HG03108 (cell line): ENCODE measurements around the gene HOXA11.

Experiments
- ATAC-seq: cut with Tn5 transposase; IDR thresholded peaks from one replicate; pipeline ENCODE4 v1.9.1; 2021; ENCODE audit warnings: moderate library complexity; ENCODE audit not compliant: unreplicated experiment

HOXA11 gene

DNA sequence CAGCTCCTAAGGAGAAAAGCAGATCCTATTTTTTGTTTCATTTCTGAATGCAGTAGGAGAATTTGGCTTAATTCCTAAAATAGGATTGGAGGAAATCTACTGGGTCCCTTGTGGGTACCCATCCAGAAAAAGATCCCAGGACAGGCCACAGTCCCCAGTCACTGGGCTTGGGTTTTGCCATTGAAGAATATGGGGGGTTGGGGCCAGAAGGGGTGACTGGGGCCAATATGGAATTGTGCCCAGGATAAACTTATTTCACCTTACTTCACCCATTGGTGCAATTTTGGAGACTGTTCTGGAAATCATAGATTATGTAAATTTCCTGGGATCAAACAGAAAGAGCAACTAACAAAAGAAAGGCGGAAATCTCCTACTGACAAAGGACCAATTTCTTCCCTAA is 46.6 kb downstream of the HOXA11 start:
- no peak for ATAC-seq

DNA sequence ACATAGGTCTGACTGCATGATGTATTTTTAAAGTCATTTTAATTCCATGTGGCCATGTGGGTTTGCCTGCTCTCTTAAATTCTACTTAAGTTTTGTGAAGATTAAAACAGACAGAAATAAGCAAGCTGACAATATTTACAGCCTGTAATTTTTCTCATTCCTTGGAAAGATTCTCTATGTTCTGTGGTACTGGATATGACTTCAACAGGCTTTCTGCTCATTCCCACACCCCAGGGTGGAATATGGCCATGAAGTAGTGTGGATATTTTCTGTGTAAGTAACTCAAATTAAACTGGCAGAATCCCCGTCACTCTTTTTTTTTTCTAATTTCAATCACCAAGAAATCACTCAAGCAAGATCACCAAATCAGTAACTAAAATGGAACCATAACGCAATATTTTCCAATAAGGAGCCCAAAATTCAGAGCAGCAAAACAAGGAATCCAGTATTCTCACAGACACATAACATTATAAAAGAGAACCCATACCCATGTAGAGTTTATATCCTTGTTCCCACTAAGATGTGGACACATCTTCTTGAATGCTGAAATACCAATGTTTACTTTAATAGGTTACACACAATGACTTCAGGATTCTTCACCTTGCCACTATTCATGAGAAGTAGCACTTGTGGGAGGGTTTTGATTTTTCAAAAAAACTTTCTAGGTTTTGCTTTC is 47.3 kb downstream of the HOXA11 start:
- ATAC-seq, result no peak

DNA sequence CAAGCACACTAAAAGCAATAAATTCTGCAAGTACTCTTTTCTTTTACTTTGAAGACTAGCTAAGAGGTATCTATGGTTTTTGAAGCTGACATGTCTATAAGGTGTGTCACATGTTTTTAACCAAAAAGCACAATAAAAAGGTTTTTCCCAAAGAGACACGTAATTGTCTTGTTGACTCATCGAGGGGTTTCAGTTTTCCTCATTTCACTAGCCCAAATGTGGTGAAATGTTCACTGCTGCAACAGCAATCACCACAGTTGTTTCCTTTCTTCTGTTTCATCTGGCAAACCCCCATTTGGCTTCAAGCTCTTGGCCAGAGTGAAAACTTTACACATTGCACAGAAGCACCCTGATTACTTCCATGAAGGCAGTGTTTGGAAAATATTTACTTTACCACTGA is 50.6 kb downstream of the HOXA11 start:
- peak; percentile 49 for ATAC-seq

DNA sequence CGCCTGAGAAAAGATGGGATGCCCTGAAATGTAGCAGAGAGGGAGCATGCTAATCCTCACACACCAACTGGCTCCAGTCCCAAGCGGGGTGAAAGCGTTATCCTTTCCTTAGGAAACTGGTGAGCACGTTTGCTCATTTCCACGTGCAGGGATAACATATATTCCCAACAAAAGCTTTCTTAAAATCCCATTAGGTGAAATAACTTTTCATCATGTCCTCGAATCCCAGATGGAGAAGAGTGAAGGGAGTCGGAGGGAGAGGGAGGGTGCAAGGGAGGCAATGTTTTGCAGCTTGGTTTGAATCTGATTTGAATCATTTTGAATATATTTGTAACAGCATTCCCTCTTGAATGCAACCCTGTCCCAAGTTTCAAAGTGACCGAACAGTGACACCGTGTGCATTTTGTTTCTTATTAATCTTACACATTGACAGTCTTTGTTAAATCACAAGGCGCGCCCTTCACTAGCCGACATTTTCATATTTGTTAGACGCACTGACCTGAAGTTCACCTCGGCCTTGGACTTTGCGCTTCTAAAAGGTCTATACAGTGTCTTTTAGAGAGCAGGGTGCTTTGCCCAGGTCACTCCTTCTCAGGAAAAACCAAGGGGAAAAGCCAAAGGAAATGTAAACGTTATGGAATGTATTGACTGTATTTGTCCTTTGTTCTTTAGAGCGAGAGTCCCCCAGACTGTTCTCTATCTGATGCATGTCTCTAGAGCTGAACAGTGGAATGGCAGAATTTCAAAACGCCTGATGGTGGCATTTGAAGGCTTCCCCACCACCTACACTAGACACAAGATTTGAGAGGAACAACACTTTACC is 51.4 kb downstream of the HOXA11 start:
- no peak for ATAC-seq

DNA sequence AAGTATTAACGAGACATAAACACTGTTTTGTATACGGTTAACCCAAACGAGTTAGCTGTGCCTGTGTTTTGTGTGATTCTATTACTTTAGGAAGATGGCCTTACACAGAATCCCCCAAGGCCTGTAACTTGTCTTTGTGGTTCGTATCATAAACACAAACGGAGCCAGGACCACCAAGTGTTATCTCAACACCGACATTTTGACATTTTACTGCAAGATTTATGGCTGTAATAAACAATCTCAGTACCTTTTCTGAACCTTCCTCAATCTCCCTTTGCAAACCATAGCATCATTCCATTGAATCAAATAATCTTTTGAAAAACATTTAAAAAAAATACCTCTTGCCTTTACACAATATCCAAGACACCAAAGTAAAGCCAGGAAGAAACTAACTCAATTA is 52.1 kb downstream of the HOXA11 start:
- ATAC-seq, result no peak

DNA sequence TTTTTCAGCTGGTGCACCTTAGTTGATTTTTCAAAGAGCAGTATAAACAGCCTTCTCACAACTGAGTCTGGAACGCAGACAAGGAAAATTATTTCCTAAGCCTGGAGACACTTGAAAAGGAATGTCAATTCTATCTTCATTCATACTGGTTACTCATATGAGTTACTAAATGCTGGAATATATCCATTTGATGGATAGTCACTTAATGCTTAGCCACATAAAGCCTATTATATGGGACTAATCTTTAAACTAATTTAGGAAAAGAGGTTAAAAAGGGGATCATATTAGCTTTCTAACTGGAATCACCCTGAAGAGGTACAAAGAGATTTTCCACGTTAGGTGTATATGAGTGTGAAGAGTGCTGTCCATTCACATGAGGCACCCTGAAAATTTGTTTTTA is 52.8 kb downstream of the HOXA11 start:
- no peak for ATAC-seq

DNA sequence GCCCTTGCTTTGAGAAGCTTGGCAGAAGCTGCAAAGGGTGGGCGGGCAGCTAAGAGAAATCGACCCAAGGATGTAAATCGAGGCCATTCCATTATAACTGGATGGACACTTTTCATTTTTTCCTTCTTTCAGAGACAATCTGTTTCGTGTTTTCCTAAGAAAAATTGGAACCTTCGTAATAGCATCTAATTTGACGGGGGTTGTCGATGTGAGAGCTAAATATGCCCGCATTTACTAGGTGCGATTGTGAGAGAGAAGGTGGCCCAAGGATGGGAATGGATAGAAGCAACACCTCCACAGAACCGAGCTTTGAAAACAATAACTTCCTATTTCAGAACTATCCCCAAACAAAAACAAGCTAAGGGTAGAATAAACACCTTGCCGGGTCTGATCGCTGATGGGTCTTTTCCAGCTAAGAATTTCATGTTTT is 53.6 kb downstream of the HOXA11 start:
- no peak for ATAC-seq
